OCI-LY7 (cell line): ENCODE results near the gene CNTNAP5.

ENCODE experiments used
- CTCF ChIP-seq: fragments of 200-600 bp; sonication (generic); conservative IDR thresholded peaks from 2 replicates; pipeline ENCODE4 v1.5.1; 2014; ENCODE audit warnings: mild to moderate bottlenecking, antibody characterized with exemption, low read length, moderate library complexity, mixed read lengths
- EZH2phosphoT487 ChIP-seq: fragments of 200-600 bp; sonication (generic); IDR thresholded peaks from 2 replicates; pipeline ENCODE4 v1.6.1; 2018; ENCODE audit warnings: low read depth, borderline replicate concordance, mild to moderate bottlenecking, mixed run types, antibody characterized with exemption, low read length, moderate library complexity, mixed read lengths

- no peak for TF ChIP-seq CTCF
- TF ChIP-seq EZH2phosphoT487, result no peak
Observed at GRCh38 chr2:124163840-124164239, 138.8 kb downstream of the CNTNAP5 start.
